GM21528 (cell line): ENCODE data around the gene ROBO1.
"Not testable (repeated sequence)": the region's sequence is repeated elsewhere in the genome, so short reads cannot be mapped to it uniquely, and the experiment has no call there.

Experiments
- ATAC-seq: cut with Tn5 transposase; IDR thresholded peaks from one replicate; pipeline ENCODE4 v1.9.1; 2021; ENCODE audit warnings: mild to moderate bottlenecking, moderate library complexity; ENCODE audit not compliant: unreplicated experiment, low FRiP score

ROBO1 gene

DNA sequence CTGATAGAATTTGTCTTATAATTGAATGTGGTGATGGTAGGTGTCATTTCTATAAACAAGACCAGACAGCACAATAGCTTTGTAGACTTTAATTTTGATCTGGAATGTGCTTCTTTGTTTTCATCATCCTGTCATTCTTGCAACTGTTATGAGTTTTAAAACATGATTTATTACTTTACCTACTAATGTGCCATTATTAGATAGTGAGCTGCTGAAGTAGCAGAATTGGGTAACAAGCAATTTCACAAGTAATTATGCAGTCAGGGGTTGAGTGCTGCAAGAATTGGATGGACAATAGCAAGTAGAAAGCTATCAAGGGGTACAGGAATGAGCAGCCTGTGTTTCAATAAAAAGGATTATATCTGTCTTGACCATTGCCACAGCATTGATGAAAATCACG, 975.6 kb downstream of the ROBO1 start:
- ATAC-seq = no peak

DNA sequence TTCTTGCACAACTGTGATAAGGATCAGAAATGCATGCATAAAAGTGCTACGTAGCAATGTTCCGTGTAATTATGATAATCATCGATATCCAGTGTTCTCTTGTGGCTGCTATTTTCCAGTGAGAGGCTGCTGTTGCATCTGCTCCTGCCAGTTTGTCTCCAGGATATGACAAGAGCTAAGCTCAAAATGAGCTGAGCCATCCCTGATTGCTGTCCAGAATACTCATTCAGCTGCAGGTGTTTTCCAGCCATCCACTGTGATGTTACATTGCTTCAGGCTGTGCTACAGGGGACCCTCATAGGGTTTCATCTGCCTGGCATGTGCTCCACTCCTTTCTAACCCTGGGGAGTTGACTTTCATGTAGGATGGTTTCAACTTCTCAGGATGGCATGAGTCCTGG, 976.0 kb downstream of the ROBO1 start:
- no peak for ATAC-seq

DNA sequence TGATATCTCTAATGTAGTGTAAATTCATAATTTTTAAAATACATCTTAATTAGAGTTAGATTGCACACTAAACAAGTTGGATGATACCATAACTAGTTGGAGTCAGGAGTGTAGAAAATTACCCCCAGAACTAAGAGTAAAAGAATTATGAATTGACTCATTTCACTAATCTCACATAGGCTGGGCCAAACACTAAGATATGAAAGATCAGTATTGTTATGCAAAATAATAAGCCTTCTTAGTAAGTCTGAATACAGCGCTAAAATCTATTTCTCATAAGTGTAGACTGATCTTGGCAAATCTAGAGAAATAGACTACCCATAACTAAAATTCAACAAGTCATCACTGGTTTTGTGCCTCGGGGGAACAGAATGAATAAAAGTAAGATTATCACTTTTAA, 979.0 kb downstream of the ROBO1 start:
- ATAC-seq = no peak

DNA sequence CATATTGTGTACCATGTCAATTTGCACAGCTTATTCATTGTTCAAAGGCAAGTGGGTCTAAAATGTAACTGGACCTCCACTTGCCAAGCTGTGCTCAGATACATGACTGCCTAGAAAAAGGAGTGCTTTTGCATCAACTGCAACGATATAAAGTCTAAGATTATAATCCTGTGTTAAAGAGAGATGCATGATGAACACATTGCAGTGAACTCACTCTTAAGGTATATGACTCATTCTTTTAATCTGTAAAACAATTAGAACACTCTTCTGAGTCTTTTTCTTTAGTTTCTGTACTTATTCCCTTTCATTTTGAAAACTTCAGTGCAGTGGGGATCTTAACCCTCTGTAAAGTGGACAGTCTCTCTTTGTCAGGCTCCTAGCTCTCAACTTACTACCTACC, 982.8 kb downstream of the ROBO1 start:
- no peak for ATAC-seq

DNA sequence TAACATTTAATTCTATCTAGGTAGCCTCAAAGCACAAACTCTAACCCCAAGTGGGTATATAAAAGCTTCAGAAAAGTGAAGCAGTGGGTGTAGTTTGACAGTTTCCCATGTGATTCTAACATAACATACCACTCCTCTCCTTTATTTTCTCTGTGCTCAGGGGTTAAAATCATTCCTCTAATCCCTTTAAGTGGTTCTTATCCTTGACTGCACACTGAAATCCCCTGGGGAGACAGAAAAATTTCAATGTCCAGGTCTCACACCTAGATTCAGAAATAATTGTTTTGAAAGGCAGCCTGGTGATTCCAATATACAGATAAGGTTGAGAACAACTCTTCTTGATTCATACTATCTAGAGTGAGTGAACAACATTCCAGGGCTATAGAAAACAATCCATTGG, 986.4 kb downstream of the ROBO1 start:
- ATAC-seq = no peak

DNA sequence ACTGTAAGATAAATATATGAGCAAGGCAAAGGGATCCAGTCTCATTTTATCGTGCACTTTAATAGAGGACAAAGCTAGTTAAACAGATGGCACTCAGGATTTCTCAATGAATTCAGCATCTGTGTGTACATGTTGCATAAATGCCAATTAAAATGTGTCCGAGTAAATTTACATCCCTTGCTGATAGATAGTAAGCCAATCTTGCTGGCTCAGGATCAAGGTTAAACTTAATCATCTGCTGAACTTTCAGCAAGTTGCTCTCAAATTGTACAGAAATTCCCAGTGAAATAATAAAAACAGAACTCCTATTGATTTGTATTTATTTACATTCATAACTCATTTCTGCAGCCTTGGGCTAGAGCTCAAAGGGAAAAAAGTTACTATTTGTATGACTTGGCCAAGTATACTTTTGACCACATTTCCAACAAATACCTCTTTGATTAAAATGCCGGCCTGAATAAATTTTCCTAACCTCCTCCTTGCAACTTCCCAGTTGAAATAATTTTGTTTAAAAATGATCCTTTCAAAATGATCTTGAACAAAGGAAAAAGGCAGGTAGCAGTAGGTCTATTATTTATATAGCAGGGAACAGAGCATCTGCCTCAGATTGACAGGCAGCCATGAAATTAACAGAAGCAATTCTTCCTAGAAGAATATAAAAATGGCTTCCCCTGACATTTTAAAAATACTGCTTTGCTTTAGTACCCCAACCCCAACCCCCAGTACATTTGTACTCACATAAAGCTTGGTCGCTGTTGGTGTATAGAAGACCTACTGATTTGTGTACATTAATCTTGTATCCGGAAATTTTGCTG, 1001.9 kb downstream of the ROBO1 start:
- no peak for ATAC-seq

DNA sequence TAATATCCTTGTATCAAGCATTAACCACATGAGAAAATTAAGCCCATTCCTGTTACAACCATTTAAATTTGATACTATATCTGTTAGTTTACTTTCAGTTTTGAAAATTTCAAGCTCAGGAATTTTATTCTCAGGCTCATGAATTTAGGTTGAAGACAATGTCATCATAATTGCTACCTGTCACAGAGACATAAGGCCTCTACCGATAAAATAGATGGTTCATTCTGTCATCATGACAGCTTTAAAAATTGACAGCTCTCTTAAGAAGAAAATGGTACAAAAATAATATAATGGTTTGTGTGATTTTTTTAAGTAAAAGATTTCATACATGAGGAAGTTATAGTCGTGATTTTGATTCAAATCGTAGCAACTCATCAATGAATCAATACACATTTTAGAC, 1003.2 kb downstream of the ROBO1 start:
- no peak for ATAC-seq

DNA sequence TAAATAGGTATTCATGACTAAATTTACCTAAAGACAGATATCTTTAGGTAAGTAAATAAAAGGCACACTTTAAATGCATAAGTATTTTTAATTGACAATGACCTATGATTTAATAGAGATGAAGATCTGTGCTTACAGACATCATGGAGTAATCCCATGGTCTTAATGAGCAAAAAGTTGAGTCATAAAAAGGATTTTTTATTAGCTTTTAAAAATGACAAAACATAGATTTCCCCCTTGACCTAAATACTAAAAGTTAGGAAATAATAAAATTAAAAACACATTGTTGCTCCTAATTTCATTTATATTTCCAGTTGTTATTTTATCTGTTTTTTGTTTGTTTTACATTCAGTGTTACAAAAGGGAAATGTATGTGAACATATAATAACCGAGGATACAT, 1005.7 kb downstream of the ROBO1 start:
- ATAC-seq = no peak

DNA sequence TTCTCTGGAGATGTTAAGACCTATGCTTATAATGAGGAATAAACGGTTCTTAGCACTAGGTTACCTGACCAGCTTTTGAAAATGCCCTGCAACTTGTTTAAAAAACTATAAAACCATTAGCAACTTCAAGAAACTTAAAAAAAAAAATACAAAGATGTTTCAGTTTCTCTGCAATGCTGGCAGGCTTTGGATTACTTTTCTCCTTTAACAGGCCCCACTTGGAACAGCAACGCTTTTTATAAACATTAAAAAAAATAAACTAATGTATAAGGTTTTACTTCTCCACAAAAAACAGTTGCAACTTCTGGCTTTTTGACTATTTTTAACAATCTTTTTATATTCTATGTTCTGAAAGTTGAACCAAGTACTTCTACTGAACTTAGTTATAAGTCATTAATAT, 1006.7 kb downstream of the ROBO1 start:
- no peak for ATAC-seq

DNA sequence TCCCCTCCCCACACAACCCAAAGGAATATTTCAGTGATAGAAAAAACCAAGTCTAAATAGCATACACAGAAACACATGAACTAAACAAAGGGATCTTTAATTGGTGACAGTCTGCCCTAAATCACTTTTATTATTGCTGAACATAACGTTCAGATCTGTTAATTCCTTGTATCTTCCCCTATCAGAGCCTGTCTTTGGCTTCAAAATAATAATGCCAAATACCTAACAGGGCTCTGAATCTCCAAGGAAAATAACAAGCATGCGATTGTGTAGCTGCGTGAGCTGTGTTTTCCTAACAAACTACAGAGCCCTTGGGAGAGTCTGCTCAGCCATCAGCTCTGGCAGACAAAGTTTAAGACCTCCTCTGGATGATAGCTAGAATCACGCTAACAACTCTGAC, 1010.1 kb downstream of the ROBO1 start:
- ATAC-seq = no peak

DNA sequence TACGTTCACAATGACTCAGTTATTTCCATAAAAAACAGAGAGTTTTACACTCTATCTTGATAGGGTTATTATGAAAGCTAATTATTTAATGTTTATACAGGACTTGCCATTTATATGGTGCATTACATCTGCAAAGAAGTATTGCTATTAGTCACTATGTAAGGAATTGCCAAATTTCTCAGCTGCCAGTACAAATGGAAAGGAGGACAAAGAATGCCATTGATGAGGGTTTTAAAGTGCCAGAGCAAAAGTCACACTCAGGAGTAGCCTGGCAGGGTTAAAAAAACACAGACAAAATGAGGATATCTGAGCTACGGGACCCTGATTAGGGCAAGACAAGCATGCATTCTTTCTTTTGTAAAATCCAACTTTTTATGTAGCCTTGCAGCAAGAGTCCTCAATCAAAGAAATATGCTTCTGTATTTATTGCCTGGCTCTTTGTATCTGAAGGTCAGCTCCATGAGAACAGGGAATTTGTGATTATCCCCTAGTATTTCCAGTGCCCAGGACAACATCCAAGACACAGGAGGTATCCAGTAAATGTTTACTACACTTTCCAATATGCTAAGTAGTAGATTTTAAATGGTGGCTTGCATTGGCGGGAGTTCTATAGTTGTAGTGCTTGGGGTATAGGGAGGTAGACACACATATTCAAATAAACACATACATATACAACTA, 1013.6 kb downstream of the ROBO1 start:
- no peak for ATAC-seq

DNA sequence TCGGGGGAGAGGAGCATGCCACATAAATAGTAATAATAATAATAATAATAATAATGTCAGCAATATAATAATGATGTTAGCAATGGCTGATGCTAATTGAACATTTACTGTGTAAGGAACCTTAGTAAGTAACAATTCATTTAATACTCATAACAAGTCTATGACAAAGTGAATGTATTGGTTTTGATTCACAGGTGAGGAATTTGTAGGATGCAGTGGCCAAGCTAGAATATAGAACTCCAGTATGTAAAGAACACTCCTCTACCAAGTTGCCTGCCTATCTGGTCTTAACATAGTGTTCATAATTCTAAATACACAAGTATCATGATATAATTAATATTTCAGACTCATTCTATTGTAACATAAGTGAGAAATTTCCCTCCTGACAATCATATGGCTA, 1016.5 kb downstream of the ROBO1 start:
- no peak for ATAC-seq

DNA sequence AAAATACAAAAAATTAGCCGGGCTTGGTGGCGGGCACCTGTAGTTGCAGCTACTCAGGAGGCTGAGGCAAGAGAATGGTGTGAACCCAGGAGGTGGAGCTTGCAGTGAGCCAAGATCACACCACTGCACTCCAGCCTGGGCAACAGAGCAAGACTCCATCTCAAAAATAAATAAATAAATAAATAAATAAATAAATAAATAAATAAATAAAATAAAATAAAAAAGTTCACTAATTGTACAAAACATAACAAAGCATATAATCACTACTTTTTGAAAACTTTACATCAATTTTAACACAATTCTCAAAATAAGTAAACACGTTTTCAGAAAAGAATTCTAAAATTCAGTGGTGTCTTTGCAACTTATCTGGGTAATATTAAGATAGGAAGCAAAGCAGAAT, 1017.5 kb downstream of the ROBO1 start:
- ATAC-seq = not testable (repeated sequence)

DNA sequence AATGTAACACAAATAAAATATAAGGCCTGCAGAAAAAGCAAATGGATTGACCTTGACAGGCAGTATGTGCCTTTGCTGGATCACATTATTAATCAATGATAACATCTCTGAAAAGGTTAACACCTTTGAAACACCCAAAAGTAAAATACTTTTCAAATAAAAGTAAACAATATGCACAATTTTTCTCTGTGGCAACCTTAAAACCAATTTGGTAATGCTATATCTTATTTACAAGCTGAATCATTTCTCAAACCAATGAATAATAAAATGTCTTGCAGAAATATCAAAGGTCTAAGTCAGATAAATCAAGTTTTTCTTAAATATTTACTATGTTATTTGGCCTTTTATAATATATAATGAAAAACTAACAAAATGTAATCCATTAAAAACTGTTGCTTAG, 1018.7 kb downstream of the ROBO1 start:
- no peak for ATAC-seq

DNA sequence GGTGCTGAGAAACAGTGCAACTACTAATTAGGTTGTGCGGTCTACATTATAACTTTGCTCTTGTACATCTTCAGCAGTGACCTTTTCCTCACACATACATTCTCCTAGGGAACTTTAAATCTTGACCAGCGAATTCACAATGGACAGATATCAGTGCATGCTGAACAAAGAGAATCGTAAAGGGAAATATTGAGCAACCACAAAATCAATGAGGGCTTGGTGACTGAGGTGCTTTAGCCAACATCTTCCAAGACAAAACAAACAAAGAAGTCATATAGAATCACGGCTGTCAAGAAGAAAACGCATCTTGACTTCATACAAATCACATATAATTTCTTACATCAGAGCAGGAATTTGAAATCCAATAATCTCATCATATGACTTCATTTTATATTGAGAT, 1022.0 kb downstream of the ROBO1 start:
- ATAC-seq = no peak

DNA sequence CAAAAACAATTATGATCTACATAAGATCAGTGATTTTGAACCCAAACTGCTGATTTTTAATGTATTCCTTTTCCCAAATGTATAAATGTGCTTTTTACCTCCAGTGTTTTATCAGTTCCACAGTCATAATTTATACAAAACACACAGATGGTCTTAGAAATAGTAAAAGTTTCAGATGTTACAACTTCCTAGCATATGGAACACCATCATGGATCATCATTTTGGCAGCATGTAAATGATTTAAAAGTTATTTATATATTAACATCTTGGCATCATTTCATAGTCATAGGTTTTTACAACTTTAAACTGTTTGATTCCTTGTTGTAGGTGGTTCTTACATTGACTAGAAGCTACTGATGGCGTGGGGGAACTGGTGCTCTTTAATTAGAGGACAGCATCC, 1025.3 kb downstream of the ROBO1 start:
- no peak for ATAC-seq

DNA sequence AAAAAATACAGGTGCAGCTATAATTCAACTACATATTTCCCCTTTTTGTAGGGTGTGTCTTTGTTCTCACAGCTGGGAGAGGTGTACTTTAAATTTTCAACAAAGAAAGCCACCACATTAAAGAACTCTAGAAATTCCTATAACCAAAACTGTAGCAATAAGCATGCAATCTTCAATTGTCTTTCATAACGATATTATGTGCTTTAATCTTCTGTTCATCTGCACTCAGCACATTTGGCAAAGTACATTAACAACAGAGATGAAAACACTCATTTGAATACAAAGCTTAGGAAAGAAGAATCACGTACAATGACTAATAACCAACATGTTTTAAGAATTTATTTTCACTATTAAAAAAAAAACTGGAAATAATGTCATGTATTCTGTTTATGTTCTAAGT, 1025.8 kb downstream of the ROBO1 start:
- ATAC-seq = no peak

DNA sequence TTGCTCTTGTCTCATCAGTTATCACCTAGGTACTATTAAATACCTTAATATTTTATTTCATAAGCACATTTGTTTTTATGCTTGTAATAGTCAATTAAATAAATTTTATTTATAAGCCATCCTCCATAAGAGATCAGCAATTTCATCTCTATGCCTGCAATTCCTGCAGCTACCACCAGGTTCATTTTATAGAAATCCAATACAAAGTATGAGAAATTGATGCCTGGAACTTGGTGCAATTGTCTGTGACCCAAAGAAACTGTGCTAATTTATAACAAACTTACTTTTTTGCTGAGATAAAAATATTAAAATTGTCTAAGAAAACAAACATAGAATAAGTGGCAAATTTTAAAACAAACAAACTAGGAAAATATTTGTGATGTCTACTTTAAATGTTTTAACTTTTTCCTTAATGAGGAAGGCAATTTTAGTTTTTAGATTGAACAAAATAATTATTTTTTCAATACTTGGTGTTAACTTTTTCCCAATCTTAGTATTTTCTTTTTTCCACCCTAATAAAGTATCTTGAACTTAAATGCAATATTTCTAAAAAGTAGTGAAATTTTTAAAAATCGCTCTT, 1026.6 kb downstream of the ROBO1 start:
- no peak for ATAC-seq

DNA sequence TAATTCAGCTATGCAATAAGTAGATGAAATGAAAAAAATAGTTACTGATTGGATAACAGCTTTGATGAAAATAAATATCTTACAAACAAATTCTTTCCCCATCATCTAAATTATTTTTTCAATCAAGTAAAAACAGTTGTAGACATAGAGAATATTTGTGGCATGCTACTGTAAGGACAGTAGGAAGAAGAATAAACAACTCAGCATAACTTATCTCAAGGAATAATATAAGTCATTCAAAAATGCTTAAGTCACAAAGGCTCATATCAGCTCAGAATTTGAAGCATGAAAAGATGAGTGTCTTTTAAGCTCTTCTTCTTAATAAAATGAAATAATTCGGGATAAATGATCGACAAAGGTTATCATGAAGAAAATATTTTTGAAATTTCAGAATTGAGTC, 1029.0 kb downstream of the ROBO1 start:
- ATAC-seq = no peak

DNA sequence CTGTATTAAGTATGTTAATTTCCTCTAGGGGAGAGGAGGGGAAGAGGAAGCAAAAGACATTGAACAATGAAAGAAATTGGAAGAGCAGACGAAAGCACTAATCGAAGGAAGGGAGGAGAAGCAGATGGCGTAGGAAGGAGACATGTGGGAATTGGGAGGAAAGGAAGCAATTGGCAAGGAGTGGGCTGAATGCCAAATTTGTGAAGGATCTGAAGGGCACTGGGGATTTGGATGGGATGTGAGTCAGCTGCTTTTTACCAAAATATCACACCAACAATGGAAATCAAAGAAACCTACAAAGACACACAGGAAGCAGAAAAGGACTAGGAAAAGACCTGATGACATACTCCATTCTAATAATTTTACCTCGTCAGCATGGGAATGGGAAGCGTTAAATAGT, 1029.8 kb downstream of the ROBO1 start:
- no peak for ATAC-seq

DNA sequence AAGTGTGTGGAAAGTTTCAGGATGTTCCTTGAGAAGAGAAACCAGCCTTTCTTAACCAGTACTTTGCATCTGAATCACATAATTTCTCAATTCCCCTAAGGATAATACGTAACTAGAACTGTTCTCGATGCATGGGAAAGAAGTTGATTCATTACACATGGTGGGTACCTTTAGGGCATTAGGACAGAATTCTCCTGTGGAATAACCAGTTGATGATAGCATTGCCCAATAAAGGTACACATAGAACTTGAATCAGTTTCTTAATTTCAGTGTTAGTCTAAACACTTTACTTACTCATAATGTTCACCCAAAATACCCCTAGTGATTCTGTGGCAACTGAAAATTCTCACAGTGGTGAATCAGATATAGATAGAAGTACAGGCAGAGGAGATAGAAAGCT, 1030.9 kb downstream of the ROBO1 start:
- no peak for ATAC-seq

DNA sequence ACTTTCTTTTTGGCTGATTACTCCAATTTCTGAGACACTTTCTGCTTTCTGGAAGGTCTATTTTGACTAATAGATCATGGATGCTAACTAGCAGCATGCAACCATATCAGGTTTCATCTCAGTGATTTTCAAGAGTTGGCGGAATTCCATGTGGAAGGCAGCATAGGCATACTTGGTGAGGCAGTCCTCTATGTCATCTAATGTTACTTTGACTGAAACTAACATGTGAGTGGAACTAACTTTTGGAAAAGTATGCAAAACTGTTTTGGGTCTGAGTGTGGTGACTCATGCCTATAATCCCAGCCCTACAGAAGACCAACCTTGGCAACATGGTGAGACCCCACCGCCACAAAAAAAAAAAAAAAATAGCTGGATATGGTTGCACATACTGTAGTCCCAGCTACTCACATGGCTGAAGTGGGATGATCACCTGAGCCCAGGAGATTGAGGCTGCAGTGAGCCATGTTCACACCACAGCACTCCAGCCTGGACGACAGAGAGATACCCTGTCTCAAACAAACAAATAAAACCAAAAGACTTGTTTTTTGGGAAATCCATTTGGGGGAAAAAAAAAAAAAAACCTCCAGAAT, 1033.7 kb downstream of the ROBO1 start:
- ATAC-seq = no peak
